HG03097 (cell line): ENCODE results near the gene USP3.

ENCODE experiments used
- ATAC-seq: cut with Tn5 transposase; IDR thresholded peaks from one replicate; pipeline ENCODE4 v1.9.1; 2021; ENCODE audit not compliant: unreplicated experiment, low FRiP score

Gene USP3

GRCh38 chr15:63575312-63575711, 70.9 kb downstream of the USP3 start:
- ATAC-seq, result no peak

DNA sequence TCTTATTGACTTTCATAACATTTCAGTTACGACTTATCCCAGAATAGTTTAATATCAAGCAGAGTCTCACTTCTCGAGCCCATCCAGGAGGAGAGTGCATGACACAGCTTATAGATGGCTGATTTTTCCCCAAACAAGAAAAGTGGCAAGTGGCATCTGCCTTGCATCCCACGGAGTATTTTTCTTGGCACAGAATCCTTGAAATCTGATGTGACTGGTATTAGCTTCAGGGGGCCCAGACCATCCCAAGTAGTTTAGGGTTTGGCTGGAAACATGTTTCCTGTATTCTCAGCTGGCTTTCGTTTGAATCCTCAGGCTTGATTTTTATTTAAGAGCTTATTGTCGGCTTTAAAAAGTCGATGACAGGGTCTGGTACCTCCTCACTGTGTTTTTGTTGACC, 72.0 kb downstream of the USP3 start:
- ATAC-seq, result no peak

DNA sequence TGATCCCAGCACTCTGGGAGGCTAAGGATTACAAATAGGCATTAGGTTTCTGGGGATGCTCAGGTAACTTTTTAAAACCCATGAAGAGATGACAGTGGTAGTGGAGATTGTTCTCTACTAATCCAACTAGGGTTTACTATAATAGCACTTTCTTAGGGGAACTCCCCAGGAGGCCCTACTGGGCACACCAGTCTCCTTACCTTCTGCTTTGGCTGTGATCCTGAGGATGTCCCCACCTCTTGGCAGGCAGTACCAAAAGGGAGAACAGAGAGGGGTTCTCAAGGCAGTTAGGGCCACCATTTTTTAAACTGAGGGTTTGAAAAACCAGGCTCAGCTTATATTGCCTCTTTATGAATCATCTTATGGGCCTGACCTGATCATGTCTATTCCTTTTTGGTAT, 77.8 kb downstream of the USP3 start:
- ATAC-seq, result no peak

DNA sequence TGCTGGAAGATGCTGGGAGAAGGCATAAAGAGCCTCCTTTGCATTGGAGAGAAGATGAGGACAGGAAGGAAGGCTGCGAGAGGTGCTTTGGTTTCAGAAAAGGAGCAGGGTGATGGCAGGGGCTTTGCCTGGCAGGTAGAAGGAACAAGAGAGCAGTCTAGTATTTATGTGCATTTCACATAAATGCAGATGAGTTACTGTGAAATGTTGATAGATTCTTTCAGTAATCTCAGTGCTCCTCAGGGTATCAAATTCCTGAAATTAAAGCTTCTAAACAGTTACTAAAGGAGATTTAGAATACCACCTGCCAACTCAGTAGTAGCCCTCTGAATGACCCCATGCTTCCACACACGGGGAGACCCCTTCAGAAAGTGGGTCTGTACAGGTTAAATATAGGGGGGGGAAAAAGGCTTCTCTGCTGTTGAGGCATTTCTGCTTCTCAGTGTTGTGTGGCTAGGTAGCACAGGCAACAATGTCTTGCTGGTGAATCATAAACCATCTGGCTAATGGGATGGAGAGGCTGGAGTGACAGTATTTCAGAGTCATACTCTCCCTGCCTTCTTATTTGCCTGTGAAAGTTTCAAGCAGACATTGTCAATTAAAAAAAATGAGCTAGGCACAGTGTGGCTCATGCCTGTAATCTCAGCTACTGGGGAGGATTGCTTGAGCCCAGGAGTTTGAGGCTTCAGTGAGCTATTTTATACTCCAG, 78.5 kb downstream of the USP3 start:
- no peak for ATAC-seq

GRCh38 chr15:63586790-63587189, 82.4 kb downstream of the USP3 start:
- ATAC-seq, result no peak

DNA sequence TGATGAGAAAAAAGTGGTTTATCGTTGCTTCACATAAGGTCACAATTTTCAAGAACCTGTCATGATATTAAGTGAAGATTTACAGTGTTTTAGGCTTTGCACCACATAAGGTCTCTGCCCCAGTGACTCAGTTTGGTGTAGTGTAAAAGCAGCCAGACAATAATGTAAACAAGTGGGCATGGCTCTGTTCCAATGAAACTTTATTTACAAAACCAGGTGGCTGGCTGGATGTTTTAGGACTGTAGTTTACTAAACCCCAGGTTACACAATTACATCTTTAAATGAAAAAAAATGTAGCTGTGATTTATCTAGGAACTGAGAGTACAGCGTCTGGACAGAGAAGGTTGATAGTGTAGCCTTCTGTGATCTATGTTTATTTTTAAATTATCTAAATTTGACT, 83.1 kb downstream of the USP3 start:
- ATAC-seq, result no peak

- ATAC-seq, result no peak
These were observed 84.4 kb downstream of the USP3 start for GRCh38 chr15:63588826-63589225.

GRCh38 chr15:63593705-63594671, 89.6 kb downstream of the USP3 start:
- ATAC-seq, result no peak

GRCh38 chr15:63595065-63595464, 90.7 kb downstream of the USP3 start:
- no peak for ATAC-seq

GRCh38 chr15:63595688-63596087, 91.3 kb downstream of the USP3 start:
- ATAC-seq, result no peak

GRCh38 chr15:63596676-63597037, 92.3 kb downstream of the USP3 start:
- no peak for ATAC-seq

DNA sequence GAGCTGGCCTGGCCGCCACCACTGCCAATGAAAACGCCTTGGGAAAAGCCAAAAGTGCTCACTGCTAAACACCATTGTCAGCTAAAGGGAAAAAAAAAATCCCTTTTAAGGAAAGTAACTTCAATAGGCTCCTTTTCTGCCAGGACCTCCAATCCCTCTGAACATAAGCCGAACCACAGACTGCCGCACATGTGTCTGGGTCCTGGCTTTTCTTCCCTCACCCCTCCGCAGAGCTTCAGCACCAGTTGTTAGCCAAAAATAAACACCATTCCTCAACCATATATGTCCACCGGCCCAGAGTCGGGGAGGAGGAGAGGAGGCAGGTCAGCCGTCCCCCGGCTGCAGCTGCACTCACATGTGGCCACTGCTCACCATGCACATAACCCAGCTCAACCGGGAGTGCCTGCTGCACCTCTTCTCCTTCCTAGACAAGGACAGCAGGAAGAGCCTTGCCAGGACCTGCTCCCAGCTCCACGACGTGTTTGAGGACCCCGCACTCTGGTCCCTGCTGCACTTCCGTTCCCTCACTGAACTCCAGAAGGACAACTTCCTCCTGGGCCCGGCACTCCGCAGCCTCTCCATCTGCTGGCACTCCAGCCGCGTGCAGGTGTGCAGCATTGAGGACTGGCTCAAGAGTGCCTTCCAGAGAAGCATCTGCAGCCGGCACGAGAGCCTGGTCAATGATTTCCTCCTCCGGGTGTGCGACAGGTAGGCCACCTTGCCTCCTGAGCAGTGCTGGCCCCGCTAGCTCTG, 92.8 kb downstream of the USP3 start, which contains the start of gene FBXL22:
FBXL22 (plus strand) TSS at position 350 of the 753 bp plus-strand sequence; CDS start at position 356, 6 bp downstream.
- no peak for ATAC-seq

DNA sequence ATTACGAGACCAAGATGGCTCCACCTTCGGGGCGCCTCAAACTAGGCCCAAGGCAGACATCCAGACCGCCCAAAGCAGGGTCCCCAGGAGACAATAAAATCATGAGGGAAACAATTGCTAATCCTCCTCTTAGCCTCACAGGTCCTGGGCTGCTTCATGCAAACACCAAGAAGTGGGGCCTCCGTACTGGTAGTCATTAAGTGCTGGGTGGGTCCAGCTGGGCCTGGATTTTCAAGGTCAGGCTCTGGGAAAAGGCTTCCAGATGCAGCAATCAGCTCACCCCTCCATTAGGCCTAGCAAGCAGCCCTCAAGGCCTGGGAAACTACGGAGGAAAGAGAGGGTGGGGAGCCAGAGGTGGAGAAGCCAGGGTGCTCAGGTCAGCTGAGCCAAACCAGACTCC, 93.4 kb downstream of the USP3 start:
- ATAC-seq, result no peak

- no peak for ATAC-seq
These were observed 94.3 kb downstream of the USP3 start for GRCh38 chr15:63598473-63599400.

- no peak for ATAC-seq
These were observed 95.1 kb downstream of the USP3 start for GRCh38 chr15:63599401-63600000.

DNA sequence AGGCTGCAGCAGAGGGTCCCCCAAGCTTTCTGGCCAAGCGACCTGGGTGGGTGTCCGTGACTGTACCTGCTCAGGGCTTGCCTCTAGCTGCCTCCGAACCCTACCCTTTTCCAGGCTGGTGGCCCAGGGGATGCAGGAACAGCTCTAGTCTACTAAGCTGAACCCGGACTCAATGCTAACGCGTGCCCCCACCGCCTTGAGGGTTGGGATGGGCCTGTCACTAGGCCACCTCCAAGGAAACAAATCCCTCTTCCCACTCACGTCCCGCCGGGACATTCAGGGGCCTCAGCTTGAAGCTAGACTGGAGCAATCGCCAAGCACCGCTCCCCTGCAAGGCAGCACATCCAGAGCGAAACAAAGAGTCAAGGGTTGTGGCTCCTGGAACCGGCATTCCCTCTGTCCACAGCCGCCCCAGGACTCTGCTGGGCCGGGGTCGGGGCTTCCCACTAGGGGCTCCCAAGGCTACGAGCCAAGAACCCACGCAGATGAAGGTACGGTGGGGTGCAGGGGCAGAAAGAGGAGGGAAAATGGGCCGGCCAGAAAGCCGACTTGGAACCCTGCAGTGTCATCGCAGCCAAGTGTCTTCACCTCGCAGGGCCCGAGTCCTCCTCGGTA, 95.7 kb downstream of the USP3 start:
- no peak for ATAC-seq

DNA sequence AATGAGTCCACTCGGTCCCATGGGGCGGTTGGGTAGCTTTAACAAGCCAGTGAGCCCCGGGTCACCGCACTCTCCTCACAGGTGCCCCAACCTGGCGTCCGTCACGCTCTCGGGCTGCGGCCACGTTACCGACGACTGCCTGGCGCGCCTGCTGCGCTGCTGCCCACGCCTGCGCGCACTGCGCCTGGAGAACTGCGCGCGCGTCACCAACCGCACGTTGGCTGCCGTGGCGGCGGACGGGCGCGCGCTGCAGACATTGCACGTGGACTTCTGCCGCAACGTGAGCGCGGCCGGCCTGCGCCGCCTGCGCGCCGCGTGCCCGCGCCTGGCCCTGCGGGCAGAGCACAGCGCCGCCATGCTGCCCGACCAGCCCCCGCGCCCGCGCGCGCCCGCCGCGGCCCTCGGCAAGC, 96.2 kb downstream of the USP3 start:
- ATAC-seq, result peak; percentile 69

DNA sequence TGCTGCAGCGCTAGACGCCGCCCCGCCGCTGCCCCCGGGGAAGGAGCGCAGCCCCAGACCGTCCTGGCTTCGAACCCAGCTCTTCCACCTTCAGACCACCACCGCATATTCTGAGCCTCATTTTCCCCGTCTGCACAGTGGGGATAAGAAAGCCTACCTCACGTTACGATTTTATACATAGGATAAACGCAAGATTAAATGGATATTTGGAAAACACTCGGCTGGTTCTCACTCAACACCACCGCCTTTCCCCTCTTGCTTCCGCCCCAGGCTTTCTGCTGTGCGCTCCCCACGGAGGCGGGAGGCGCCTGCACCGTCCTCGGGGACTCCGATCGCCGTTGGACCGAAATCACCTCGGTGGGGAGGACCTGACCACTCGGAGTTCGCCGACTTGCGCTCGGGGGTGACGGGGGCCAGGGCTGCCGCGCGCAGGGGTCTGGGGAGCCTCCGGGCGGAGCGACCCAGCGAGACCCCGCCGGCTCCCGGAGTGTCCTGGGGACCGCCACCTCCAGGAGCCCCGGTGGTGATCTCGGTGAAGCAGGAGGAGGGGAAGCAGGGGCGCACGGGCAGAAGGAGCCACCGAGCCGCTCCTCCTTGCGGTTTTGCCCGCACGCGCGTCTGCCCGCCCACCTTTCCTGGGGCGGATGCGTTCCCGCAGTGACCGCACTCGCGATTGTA, 96.8 kb downstream of the USP3 start:
- peak; percentile 7 for ATAC-seq
